Activated T-cell treated with anti-CD3 and anti-CD28 coated beads, Interleukin-2, amount 50 U/mL, for 72 hours (primary cell): ENCODE measurements around the gene FOXE1. TPM values are rescaled to one million over a fixed set of nuclear protein-coding genes. Genes with fewer than 3 reads are reported as not detected.

Experiments
- ATAC-seq, 2 donors: fragments of 150-1000 bp; cut with Tn5 transposase; replicated peaks in 1 of 2; 2 replicates each; pipeline ENCODE4 v1.10.0; 2021; ENCODE audit warnings: moderate library complexity in 2 of 2, mild to moderate bottlenecking in 1 of 2
- DNase-seq, 2 donors: peaks; one replicate each; pipeline ENCODE4 v3.0.0; 2021 to 2022; ENCODE audit warnings: mixed read lengths in 1 of 2
- H3K27ac Mint-ChIP-seq: one replicate; pipeline ENCODE4 v1.8.0; 2022; ENCODE audit warnings: mild to moderate bottlenecking, moderate library complexity, mixed read lengths
- H3K27me3 Mint-ChIP-seq: one replicate; pipeline ENCODE4 v1.8.0; 2022; ENCODE audit warnings: low read depth, mixed read lengths
- H3K36me3 Mint-ChIP-seq, 2 donors: one replicate each; pipeline ENCODE4 v1.8.0; 2022; ENCODE audit warnings: mixed read lengths in 2 of 2, mild to moderate bottlenecking in 1 of 2; ENCODE audit not compliant: insufficient read depth in 2 of 2
- H3K4me1 Mint-ChIP-seq: one replicate; pipeline ENCODE4 v1.8.0; 2022; ENCODE audit warnings: low read depth, mixed read lengths
- H3K4me3 Mint-ChIP-seq, 2 donors: one replicate each; pipeline ENCODE4 v1.8.0; 2022; ENCODE audit warnings: mild to moderate bottlenecking in 2 of 2, mixed read lengths in 2 of 2, moderate library complexity in 2 of 2
- H3K9me3 Mint-ChIP-seq, 2 donors: one replicate each; pipeline ENCODE4 v1.8.0; 2022; ENCODE audit warnings: mixed read lengths in 2 of 2
- total RNA-seq, 2 donors: library from RNA; stranded (reverse); gene quantifications; one replicate each; pipeline ENCODE4 v1.2.3, GENCODE V29; 2022

Gene FOXE1
- total RNA-seq, 2 donors from 2014 or later: 0.79 to 0.96 TPM

GRCh38 chr9:97851446-97851883, 1.6 kb upstream of the FOXE1 start:
- Mint-ChIP-seq H3K9me3 (no peaks in the 10 kb centered on the region), H3K27ac (no peak overlapping the region), H3K36me3 (peaks cover 2 to 3% of the 10 kb centered on the region in 2 donors), H3K27me3 (peaks cover 63% of the 10 kb centered on the region), H3K4me1 (peaks cover 28% of the 10 kb centered on the region), H3K4me3 (no peak overlapping the region)
- no peak for DNase-seq
- ATAC-seq: no peak

DNA sequence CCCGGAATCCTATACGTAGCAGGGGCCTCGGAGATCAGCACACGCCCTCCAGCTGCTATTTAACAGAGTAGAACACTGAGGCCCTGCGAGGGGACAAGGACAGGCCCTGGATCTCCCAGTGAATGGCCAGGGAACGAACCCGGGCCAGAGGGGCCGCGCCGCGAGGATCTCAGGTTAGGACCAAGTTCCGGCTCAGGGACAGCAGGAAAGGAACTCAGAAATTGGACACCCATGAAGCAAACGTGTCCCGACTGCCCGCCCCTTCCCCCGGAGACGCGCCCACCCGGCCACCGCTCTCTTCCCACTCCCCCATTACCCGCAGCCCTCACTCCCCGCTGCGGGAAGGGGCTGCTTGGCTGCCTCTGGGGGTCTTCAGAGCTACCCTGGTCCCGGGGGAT, 1.0 kb upstream of the FOXE1 start:
- peak overlapping the region; percentile 64 to 70 for H3K4me3 Mint-ChIP-seq
- DNase-seq: no peak
- H3K4me1 Mint-ChIP-seq: peaks cover 29% of the 10 kb centered on the region
- H3K36me3 Mint-ChIP-seq: peaks cover 2 to 3% of the 10 kb centered on the region in 2 donors
- H3K27me3 Mint-ChIP-seq: peaks cover 63% of the 10 kb centered on the region
- no peak for ATAC-seq
- H3K9me3 Mint-ChIP-seq: no peaks in the 10 kb centered on the region
- H3K27ac Mint-ChIP-seq: no peak overlapping the region

GRCh38 chr9:97852399-97853055, 499 bp upstream of the FOXE1 start:
- H3K4me1 Mint-ChIP-seq: peaks cover 34% of the 10 kb centered on the region
- peaks cover 2 to 3% of the 10 kb centered on the region in 2 donors for H3K36me3 Mint-ChIP-seq
- H3K27me3 Mint-ChIP-seq: peaks cover 63% of the 10 kb centered on the region
- no peak for DNase-seq
- ATAC-seq: no peak
- H3K4me3 Mint-ChIP-seq: peak overlapping the region; percentile 64 to 70
- no peaks in the 10 kb centered on the region for H3K9me3 Mint-ChIP-seq
- no peak overlapping the region for H3K27ac Mint-ChIP-seq

DNA sequence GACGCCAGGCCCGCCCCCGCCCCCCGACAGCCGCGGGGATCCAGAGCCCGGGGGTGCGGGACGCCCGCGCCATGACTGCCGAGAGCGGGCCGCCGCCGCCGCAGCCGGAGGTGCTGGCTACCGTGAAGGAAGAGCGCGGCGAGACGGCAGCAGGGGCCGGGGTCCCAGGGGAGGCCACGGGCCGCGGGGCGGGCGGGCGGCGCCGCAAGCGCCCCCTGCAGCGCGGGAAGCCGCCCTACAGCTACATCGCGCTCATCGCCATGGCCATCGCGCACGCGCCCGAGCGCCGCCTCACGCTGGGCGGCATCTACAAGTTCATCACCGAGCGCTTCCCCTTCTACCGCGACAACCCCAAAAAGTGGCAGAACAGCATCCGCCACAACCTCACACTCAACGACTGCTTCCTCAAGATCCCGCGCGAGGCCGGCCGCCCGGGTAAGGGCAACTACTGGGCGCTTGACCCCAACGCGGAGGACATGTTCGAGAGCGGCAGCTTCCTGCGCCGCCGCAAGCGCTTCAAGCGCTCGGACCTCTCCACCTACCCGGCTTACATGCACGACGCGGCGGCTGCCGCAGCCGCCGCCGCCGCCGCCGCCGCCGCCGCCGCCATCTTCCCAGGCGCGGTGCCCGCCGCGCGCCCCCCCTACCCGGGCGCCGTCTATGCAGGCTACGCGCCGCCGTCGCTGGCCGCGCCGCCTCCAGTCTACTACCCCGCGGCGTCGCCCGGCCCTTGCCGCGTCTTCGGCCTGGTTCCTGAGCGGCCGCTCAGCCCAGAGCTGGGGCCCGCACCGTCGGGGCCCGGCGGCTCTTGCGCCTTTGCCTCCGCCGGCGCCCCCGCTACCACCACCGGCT, 1.0 kb downstream of the FOXE1 start:
- Mint-ChIP-seq H3K36me3 (peaks cover 2 to 3% of the 10 kb centered on the region in 2 donors), H3K27ac (peak overlapping the region; percentile 18), H3K4me1 (peaks cover 43% of the 10 kb centered on the region), H3K27me3 (peaks cover 73% of the 10 kb centered on the region), H3K4me3 (peak overlapping the region; percentile 89 to 97), H3K9me3 (no peaks in the 10 kb centered on the region)
- ATAC-seq (peak; percentile 81 to 87), DNase-seq (peak; percentile 77 to 80)

- Mint-ChIP-seq H3K27me3 (peaks cover 73% of the 10 kb centered on the region), H3K4me1 (peaks cover 38% of the 10 kb centered on the region), H3K27ac (no peak overlapping the region), H3K36me3 (peaks cover 2 to 3% of the 10 kb centered on the region in 2 donors), H3K4me3 (peak overlapping the region; percentile 61 to 97), H3K9me3 (no peaks in the 10 kb centered on the region)
- ATAC-seq (no peak), DNase-seq (no peak)
Measured at GRCh38 chr9:97854696-97855485, 1.9 kb downstream of the FOXE1 start.

GRCh38 chr9:97855486-97855875, 2.5 kb downstream of the FOXE1 start:
- peaks cover 33% of the 10 kb centered on the region for H3K4me1 Mint-ChIP-seq
- ATAC-seq (no peak), DNase-seq (no peak)
- peaks cover 2 to 3% of the 10 kb centered on the region in 2 donors for H3K36me3 Mint-ChIP-seq
- no peaks in the 10 kb centered on the region for H3K9me3 Mint-ChIP-seq
- H3K4me3 Mint-ChIP-seq: peak overlapping the region; percentile 61 to 97
- H3K27me3 Mint-ChIP-seq: peaks cover 72% of the 10 kb centered on the region
- H3K27ac Mint-ChIP-seq: no peak overlapping the region

GRCh38 chr9:97855899-97856298, 2.9 kb downstream of the FOXE1 start:
- ATAC-seq (no peak), DNase-seq (no peak)
- Mint-ChIP-seq H3K4me3 (no peak overlapping the region), H3K36me3 (peaks cover 2 to 3% of the 10 kb centered on the region in 2 donors), H3K27me3 (peaks cover 72% of the 10 kb centered on the region), H3K4me1 (peaks cover 32% of the 10 kb centered on the region), H3K9me3 (no peaks in the 10 kb centered on the region), H3K27ac (no peak overlapping the region)

- Mint-ChIP-seq H3K27me3 (peaks cover 78% of the 10 kb centered on the region), H3K27ac (no peak overlapping the region), H3K4me1 (peaks cover 32% of the 10 kb centered on the region), H3K9me3 (no peaks in the 10 kb centered on the region), H3K4me3 (peak overlapping the region; percentile 73 to 79), H3K36me3 (peaks cover 2 to 3% of the 10 kb centered on the region in 2 donors)
- DNase-seq: no peak
- ATAC-seq: no peak
Measured at GRCh38 chr9:97856857-97857605, 4.0 kb downstream of the FOXE1 start.

DNA sequence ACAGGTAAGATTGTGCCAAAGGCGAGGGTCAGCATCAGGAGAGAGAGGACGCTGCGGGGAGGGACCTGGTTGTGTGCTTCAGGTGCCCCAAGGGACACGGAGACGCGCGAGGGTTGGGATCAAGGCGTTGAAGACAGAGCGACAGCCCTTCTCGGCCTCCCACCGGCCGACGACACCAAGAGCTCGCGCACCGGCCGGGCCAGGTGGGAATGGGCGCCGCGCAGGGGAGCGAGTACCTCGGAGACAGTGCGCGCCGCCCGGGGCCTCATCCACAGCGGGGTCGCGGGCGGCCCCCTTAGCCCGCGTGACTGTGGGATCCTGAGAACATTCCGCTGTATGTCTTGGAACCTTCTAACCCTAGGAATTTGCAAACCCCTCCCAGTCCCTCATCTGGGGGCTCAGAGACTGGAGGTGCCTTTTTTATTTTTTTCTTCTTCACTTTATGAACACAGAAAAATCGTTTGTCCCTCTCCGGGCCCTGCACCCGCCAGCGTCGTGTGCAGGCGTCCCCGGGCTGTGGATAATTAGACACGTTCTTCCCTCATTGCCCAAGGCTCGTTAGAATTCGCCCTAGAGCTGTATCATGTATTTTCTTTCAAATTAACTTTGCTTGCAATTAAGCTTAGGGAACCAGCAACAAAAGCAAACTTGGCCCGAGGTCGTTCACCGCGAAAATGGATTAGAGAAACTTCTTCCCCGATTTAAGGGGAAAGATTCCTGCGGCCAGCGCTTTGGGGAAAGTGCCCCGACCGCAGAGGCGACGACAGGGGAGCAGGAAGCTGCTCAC, 4.8 kb downstream of the FOXE1 start:
- H3K27me3 Mint-ChIP-seq: peaks cover 76% of the 10 kb centered on the region
- peaks cover 2 to 3% of the 10 kb centered on the region in 2 donors for H3K36me3 Mint-ChIP-seq
- DNase-seq: peak in 1 of 2 donors; percentile 13
- peaks cover 32% of the 10 kb centered on the region for H3K4me1 Mint-ChIP-seq
- no peak for ATAC-seq
- H3K4me3 Mint-ChIP-seq: peak overlapping the region; percentile 73 to 79
- no peak overlapping the region for H3K27ac Mint-ChIP-seq
- H3K9me3 Mint-ChIP-seq: no peaks in the 10 kb centered on the region

GRCh38 chr9:97858393-97858713, 5.3 kb downstream of the FOXE1 start:
- Mint-ChIP-seq H3K36me3 (peaks cover 2 to 3% of the 10 kb centered on the region in 2 donors), H3K4me3 (peak overlapping the region; percentile 73 to 79), H3K9me3 (no peaks in the 10 kb centered on the region), H3K27ac (no peak overlapping the region), H3K4me1 (peaks cover 32% of the 10 kb centered on the region), H3K27me3 (peaks cover 76% of the 10 kb centered on the region)
- no peak for DNase-seq
- ATAC-seq: no peak

- DNase-seq: no peak
- H3K9me3 Mint-ChIP-seq: no peaks in the 10 kb centered on the region
- peaks cover 76% of the 10 kb centered on the region for H3K27me3 Mint-ChIP-seq
- no peak overlapping the region for H3K4me3 Mint-ChIP-seq
- H3K27ac Mint-ChIP-seq: no peak overlapping the region
- peaks cover 2 to 3% of the 10 kb centered on the region in 2 donors for H3K36me3 Mint-ChIP-seq
- peaks cover 32% of the 10 kb centered on the region for H3K4me1 Mint-ChIP-seq
- no peak for ATAC-seq
Measured at GRCh38 chr9:97858826-97859225, 5.8 kb downstream of the FOXE1 start.

DNA sequence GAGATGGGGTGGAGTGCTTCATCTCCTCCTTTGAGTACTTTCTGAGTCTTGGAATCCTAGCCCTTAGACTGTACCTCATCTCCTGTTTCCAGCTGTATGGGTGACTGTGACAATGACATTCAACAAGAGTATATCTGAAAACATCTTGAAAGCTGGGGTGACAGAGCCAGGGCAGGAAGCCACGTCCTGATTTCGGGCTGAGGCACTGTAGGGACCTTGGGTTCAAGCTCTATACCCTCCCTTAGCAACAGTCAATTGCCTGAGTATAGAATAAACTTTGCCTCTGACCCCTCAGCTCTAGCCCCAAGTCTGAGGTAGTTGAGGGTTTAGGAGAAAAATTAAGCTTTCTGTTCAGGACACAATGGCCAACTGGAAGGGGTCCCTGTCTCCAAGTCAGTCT, 6.3 kb downstream of the FOXE1 start:
- no peak for DNase-seq
- no peak for ATAC-seq

More for the DNA sequence above, 6.3 kb downstream of the FOXE1 start:
- Mint-ChIP-seq H3K4me3 (no peak overlapping the region), H3K27ac (no peak overlapping the region), H3K9me3 (no peaks in the 10 kb centered on the region), H3K4me1 (peaks cover 32% of the 10 kb centered on the region), H3K27me3 (peaks cover 76% of the 10 kb centered on the region), H3K36me3 (peaks cover 0 to under 1% of the 10 kb centered on the region in 2 donors)
